Measurements from ENCODE around the gene CEACAM1. TPM values are rescaled to one million over a fixed set of nuclear protein-coding genes. Genes with fewer than 3 reads are reported as not detected.
"Not testable (repeated sequence)": the region's sequence is repeated elsewhere in the genome, so short reads cannot be mapped to it uniquely, and the experiment has no call there.

CEACAM1 gene
- polyA plus RNA-seq, 3 donors: 9.7 to 18.9 (median 13.4) TPM

GRCh38 chr19:42522262-42522661 is 6.0 kb downstream of the CEACAM1 start:
- not testable (repeated sequence) for DNase-seq (ENCODE audit: extremely low read depth in 1 of 11, low read depth in 9 of 11, low spot score in 4 of 11)

- no peak for DNase-seq (ENCODE audit: extremely low read depth in 1 of 11, low read depth in 9 of 11, low spot score in 4 of 11)
These were observed 6.8 kb downstream of the CEACAM1 start for GRCh38 chr19:42521346-42522030.

GRCh38 chr19:42519108-42519507 is 9.2 kb downstream of the CEACAM1 start:
- no peak for DNase-seq (ENCODE audit: extremely low read depth in 1 of 11, low read depth in 9 of 11, low spot score in 4 of 11)

DNA sequence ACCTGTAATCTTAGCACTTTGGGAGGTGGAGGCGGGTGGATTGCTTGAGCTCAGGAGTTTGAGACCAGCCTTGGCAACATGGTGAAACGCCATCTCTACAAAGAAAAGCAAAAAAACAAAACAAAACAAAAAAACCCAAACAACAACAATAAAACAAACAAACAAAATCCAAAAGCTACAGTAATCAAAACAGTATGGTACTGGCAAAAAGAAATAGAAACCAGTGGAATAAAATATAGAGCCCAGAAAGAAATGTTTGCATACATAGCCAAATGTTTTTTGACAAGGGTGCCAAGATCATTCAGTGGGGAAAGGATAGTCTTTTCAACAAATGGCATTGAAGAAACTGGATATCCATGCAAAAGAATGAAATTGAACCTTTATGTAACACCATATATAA is 11.5 kb downstream of the CEACAM1 start:
- DNase-seq (ENCODE audit: extremely low read depth in 1 of 11, low read depth in 9 of 11, low spot score in 4 of 11): no peak

DNA sequence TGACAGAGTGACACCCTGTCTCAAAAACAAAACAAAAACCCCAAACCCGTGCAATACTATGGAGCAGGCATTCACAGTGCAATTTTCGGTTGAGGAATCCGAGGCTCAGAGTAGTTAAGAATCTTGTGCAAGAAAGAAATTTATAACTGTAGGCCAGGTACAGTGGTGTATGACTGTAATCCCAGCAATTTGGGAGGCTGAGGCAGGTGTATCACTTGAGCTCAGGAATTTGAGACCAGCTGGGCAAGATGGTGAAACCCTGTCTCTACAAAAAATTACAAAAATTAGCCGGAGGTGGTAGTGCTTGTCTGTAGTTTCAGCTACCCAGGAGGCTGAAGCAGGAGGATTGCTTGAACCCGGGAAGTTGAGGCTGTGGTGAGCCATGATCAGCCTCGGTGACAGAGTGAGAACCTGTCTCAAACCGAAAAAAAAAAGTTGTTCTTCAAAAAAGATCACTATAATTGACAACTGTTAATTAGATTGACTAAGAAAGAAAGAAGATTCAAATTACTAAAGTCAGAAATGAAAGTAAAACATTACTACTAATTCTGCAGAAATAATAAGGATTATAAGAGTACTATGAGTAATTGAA is 12.9 kb downstream of the CEACAM1 start:
- no peak for DNase-seq (ENCODE audit: extremely low read depth in 1 of 11, low read depth in 9 of 11, low spot score in 4 of 11)

DNA sequence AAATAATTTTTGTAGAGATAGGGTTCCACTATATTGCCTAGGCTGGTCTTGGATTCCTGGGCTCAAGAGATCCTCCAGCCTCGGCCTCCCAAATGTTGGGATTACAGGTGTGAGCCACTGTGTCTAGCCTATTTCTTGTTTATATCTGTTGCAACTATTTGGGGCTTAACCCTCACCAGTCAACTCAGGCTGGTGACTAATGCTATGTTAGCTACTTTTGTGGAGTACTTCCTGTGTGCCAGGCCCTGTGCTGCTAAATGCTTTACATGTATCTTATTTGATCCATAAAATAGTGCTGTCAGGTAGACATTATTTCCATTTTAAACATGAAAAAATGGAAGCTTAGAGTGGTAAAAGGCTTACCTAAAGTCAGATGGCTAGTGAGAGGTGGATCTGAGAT is 13.8 kb downstream of the CEACAM1 start:
- no peak for DNase-seq (ENCODE audit: extremely low read depth in 1 of 11, low read depth in 9 of 11, low spot score in 4 of 11)

DNA sequence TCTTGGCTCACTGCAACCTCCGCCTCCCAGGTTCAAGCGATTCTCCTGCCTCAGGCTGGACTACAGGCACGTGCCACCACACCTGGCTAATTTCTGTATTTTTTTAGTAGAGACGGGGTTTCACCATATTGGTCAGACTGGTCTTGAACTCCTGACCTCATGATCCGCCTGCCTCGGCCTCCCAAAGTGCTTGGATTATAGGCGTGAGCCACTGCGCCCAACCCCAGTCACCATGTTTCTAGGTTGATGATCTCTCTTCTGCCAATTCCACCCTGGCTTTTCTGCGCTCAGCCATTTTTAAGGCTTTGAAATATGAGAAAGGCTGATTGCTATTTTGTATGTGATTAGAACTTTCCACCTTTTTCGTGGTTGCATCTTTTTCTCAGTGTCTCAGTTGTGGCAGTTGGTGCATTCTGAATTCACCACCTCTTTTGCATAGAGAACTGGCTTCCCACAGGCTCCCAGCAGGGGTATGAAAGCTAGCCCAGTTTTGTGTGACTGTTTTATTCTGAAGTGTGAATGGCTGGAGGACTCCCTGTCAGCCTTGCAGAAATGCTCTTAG is 15.5 kb downstream of the CEACAM1 start:
- no peak for DNase-seq (ENCODE audit: extremely low read depth in 1 of 11, low read depth in 9 of 11, low spot score in 4 of 11)

GRCh38 chr19:42512130-42512636 is 16.1 kb downstream of the CEACAM1 start:
- DNase-seq (ENCODE audit: extremely low read depth in 1 of 11, low read depth in 9 of 11, low spot score in 4 of 11): no peak

DNA sequence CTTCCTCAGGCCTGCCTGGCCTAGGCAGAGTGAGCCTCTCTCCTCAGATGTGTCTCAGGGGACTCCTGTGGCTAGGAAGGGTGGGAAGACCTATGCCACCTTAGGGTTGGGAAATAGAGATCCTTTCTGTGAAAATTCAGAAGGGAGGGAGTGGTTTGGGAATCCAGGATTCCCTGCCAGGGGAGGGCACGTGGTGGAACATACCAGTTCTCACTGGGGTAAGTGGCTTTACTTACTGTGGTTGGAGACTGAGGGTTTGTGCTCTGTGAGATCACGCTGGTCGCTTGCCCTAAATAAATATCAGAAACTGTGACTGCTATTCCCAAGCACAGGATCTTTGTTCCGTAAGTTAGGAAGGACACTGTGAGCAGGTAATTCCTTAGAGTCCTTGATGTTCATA is 16.9 kb downstream of the CEACAM1 start:
- no peak for DNase-seq (ENCODE audit: extremely low read depth in 1 of 11, low read depth in 9 of 11, low spot score in 4 of 11)

- DNase-seq (ENCODE audit: extremely low read depth in 1 of 11, low read depth in 9 of 11, low spot score in 4 of 11): no peak
These were observed 19.3 kb downstream of the CEACAM1 start for GRCh38 chr19:42508892-42509444.

- no peak for DNase-seq (ENCODE audit: extremely low read depth in 1 of 11, low read depth in 9 of 11, low spot score in 4 of 11)
These were observed 23.2 kb downstream of the CEACAM1 start for GRCh38 chr19:42505066-42505465.

DNA sequence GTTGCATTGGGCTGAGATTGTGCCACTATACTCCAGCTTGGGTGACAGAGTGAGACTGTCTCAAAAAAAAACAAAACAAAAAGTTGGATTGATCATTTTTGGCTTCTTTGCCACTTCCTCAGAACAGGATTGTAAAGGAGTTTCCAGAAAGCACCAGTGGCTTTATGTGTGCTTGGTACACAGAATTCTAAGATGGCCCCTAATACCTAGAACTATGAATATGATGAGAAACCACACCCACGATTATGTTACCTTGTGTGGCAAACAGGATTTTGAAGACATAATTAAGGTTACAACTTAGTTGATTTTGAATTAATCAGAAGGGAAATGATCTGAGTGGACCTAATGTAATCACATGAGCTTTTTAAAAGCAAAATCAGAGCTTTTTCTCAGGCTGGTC is 26.5 kb downstream of the CEACAM1 start:
- DNase-seq (ENCODE audit: extremely low read depth in 1 of 11, low read depth in 9 of 11, low spot score in 4 of 11): no peak

- not testable (repeated sequence) for DNase-seq (ENCODE audit: extremely low read depth in 1 of 11, low read depth in 9 of 11, low spot score in 4 of 11)
These were observed 27.0 kb downstream of the CEACAM1 start for GRCh38 chr19:42501243-42501642.

DNA sequence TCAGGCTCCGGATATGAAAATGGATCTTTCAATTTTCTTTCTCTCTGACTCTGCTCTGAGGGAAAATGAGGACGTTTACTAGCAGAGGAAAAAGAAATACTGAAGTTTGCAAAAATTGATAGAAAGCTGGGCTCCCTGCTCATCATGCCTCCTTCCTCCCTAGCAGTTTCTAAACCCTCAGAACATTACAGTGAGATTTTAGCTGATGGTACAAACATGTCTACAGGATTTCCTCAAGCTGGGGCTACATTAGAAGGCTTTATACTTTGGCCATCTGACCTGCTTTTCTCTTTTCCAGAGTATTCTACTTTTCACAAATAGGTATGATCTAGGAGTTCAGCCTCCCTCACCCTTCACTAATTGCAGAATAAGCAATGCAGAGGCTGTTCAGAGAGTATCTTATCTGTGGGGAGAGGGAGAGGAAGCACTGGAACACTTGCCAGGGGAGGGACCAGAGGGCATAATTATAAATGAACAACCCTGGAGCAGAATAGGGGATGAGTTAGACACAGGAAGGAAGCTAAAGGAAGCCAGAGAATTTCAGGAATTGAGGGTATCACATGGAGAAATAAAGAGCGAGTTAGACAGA is 30.0 kb downstream of the CEACAM1 start:
- no peak for DNase-seq (ENCODE audit: extremely low read depth in 1 of 11, low read depth in 9 of 11, low spot score in 4 of 11)

- DNase-seq (ENCODE audit: extremely low read depth in 1 of 11, low read depth in 9 of 11, low spot score in 4 of 11): peak; percentile 26 to 75 (median 40)
These were observed 30.7 kb downstream of the CEACAM1 start for GRCh38 chr19:42497492-42498168.

DNA sequence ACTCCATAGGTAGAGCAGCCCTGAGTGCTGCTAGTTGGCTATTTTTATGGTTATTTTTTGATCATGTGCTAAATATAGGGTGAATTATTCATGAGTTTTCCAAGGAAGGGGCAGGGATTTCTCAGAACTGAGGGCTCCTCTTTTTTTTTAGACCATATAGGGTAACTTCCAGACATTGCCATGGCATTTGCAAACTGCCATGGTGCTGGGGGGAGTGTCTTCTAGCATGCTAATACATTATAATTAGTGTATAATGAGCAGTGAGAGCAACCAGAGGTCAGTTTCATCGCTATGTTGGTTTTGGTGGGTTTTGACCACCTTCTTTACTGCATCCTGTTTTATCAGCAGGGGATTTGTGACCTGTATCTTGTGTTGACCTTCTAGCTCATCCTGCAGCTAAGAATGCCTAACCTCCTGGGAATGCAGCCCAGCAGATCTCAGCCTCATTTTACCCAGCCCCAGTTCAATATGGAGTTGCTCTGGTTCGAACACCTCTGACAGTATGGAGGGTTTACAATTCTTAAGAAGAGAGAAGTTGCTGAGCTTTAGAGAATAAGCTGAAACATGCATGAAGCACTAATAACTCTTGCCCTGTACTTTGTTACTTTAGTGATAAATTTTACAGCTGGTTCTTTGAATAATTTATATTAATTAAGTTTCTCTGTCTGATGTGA is 31.7 kb downstream of the CEACAM1 start:
- no peak for DNase-seq (ENCODE audit: extremely low read depth in 1 of 11, low read depth in 9 of 11, low spot score in 4 of 11)

DNA sequence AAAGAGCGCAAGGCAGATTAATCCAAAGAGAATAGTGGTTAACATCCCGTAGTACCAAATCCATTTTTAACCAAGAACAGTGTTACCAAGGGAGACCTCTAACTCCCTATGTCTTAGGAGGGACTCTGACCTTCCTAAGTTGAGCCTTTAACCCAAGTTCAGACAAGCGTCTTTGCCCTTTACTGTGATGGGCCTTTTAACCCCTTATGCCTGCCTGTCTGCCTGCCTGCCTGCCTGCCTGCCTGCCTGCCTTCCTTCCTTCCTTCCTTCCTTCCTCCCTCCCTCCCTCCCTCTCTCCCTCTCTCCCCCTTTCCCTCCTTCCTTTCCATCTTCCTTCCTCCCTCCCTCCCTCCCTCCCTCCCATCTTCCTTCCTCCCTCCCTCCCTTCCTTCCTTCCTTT is 32.6 kb downstream of the CEACAM1 start:
- no peak for DNase-seq (ENCODE audit: extremely low read depth in 1 of 11, low read depth in 9 of 11, low spot score in 4 of 11)

- no peak for DNase-seq (ENCODE audit: extremely low read depth in 1 of 11, low read depth in 9 of 11, low spot score in 4 of 11)
These were observed 34.0 kb downstream of the CEACAM1 start for GRCh38 chr19:42494321-42494720.
